Esophagus squamous epithelium (tissue), 5 donors: ENCODE measurements around the gene MZF1. TPM values are rescaled to one million over a fixed set of nuclear protein-coding genes. Genes with fewer than 3 reads are reported as not detected.

ENCODE experiments used
- DNase-seq: peaks from one replicate; lab custom pipeline; 2025; lab: John Stamatoyannopoulos, UW
- H3K27ac ChIP-seq, 4 donors: fragments of 200-600 bp; sonication (generic); one replicate each; pipeline ENCODE4 v1.5.1; 2016 to 2019; ENCODE audit warnings: mild to moderate bottlenecking in 1 of 4
- H3K27me3 ChIP-seq, 4 donors: fragments of 200-600 bp; sonication (generic); 1 replicate in 3 of 4; 2 replicates in 1 of 4; pipeline versions ENCODE4 v1.5.1 to v1.6.0; 2017 to 2021; ENCODE audit warnings: antibody characterized with exemption in 1 of 4
- H3K36me3 ChIP-seq, 3 donors: fragments of 200-600 bp; sonication (generic); one replicate each; pipeline ENCODE4 v1.5.1; 2016 to 2019
- H3K4me1 ChIP-seq, 3 donors: fragments of 200-600 bp; sonication (generic); one replicate each; pipeline ENCODE4 v1.5.1; 2017 to 2019
- H3K4me3 ChIP-seq, 4 donors: fragments of 200-600 bp; sonication (generic); 1 replicate in 3 of 4; 2 replicates in 1 of 4; pipeline ENCODE4 v1.5.1; 2016 to 2019; ENCODE audit warnings: mild to moderate bottlenecking in 2 of 4, moderate library complexity in 1 of 4
- H3K9me3 ChIP-seq, 3 donors: fragments of 200-600 bp; sonication (generic); one replicate each; pipeline ENCODE4 v1.5.1; 2016 to 2019
- CTCF ChIP-seq, 6 experiments: fragments of 450-650 bp in 4 of 6; fragments of 200-600 bp in 2 of 6; sonication (generic) in 2 of 6; IDR thresholded peaks; one replicate each; pipeline ENCODE4 v1.5.1; 2016 to 2019; ENCODE audit warnings: antibody characterized with exemption in 6 of 6, mild to moderate bottlenecking in 4 of 6, moderate library complexity in 4 of 6
- POLR2A ChIP-seq, 4 donors: fragments of 450-650 bp; IDR thresholded peaks; one replicate each; pipeline ENCODE4 v1.6.1; 2017; ENCODE audit warnings: antibody characterized with exemption in 4 of 4, mild to moderate bottlenecking in 4 of 4, moderate library complexity in 3 of 4
- WGBS, 2 donors: methylation state at CpG; one replicate each; pipeline ENCODE4 v1.1.5; 2018; 5-methylcytosine and 5-hydroxymethylcytosine counted together
- intact Hi-C: fragments of 100-400 bp; cut with DNase I; formaldehyde crosslinking; loops from one replicate; pipeline ENCODE4 v1.15.0; 2022
- total RNA-seq, 4 donors: library from RNA; depleted of rRNA; stranded (reverse); fragments of >200 nt; gene quantifications; one replicate each; pipeline ENCODE4 v1.1.0, GENCODE V29; 2016
- donor health status: DM: yes; HTN: yes; CAD: no.

The MZF1 gene
- total RNA-seq, 4 donors from 2014 or later, result 11.8 to 30.9 (median 21.7) TPM

- H3K4me1 ChIP-seq, result peaks cover 44 to 75% (median 53%) of the 10 kb centered on the region in 3 donors
- TF ChIP-seq CTCF (IDR thresholded peaks at IDR 0.05), result no peak
- no peak for TF ChIP-seq POLR2A (IDR thresholded peaks at IDR 0.05)
Observed at GRCh38 chr19:58560007-58560887, 12.9 kb downstream of the MZF1 start.

GRCh38 chr19:58559275-58560006 lies 13.7 kb downstream of the MZF1 start:
- 4 to 8% methylated on average over 6 to 10 of the region's 33 CpGs for WGBS, 2 donors
- DNase-seq, result no peak
- intact Hi-C loops, result no loop called here
- Histone ChIP-seq H3K27ac (peak overlapping the region; percentile 94 to 100 (median 99)), H3K36me3 (peaks cover 5 to 17% (median 13%) of the 10 kb centered on the region in 3 donors), H3K4me3 (peak overlapping the region; percentile 80 to 92 (median 88)), H3K27me3 (no peaks in the 10 kb centered on the region), H3K4me1 (peaks cover 47 to 78% (median 54%) of the 10 kb centered on the region in 3 donors), H3K9me3 (no peaks in the 10 kb centered on the region)
- TF ChIP-seq CTCF (IDR thresholded peaks at IDR 0.05) (no peak), POLR2A (IDR thresholded peaks at IDR 0.05) (peak in 3 of 4 donors; percentile 42 to 67 (median 43))

More at GRCh38 chr19:58560007-58560887, 12.9 kb downstream of the MZF1 start:
- Histone ChIP-seq H3K4me3 (peak overlapping the region; percentile 80 to 92 (median 88)), H3K9me3 (no peaks in the 10 kb centered on the region), H3K27ac (peak overlapping the region; percentile 94 to 100 (median 99)), H3K36me3 (peaks cover 5 to 17% (median 13%) of the 10 kb centered on the region in 3 donors), H3K27me3 (no peaks in the 10 kb centered on the region)
- intact Hi-C loops, result no loop called here
- no peak for DNase-seq
- WGBS, 2 donors, result 64 to 96% methylated on average over 3 to 8 of the region's 8 CpGs

GRCh38 chr19:58558623-58559274 lies 14.4 kb downstream of the MZF1 start:
- Histone ChIP-seq H3K27me3 (no peaks in the 10 kb centered on the region), H3K27ac (peak overlapping the region; percentile 94 to 100 (median 99)), H3K4me1 (peaks cover 53 to 82% (median 59%) of the 10 kb centered on the region in 3 donors), H3K36me3 (peaks cover 5 to 18% (median 13%) of the 10 kb centered on the region in 3 donors), H3K9me3 (no peaks in the 10 kb centered on the region), H3K4me3 (peak overlapping the region; percentile 80 to 92 (median 88))
- peak in 2 of 4 donors; percentile 21 to 76 for TF ChIP-seq POLR2A (IDR thresholded peaks at IDR 0.05)
- no peak for TF ChIP-seq CTCF (IDR thresholded peaks at IDR 0.05)
- DNase-seq, result no peak
- WGBS, 2 donors, result 0% methylated on average over 19 of the region's 76 CpGs; no CpG with 5 or more reads in 1 of the 2 donors
- intact Hi-C loops, result no loop called here

- Histone ChIP-seq H3K27me3 (no peaks in the 10 kb centered on the region), H3K36me3 (peaks cover 5 to 24% (median 13%) of the 10 kb centered on the region in 3 donors), H3K4me1 (peaks cover 48 to 82% (median 58%) of the 10 kb centered on the region in 3 donors), H3K4me3 (peak within 1 kb of the TSS; percentile 80 to 92 (median 88)), H3K27ac (peak within 1 kb of the TSS; percentile 94 to 100 (median 99)), H3K9me3 (no peaks in the 10 kb centered on the region)
- 0 to 1% methylated on average over 17 to 26 of the region's 62 CpGs for WGBS, 2 donors
- intact Hi-C loops, result no loop called here
- no peak for DNase-seq
- TF ChIP-seq CTCF (IDR thresholded peaks at IDR 0.05) (no peak), POLR2A (IDR thresholded peaks at IDR 0.05) (no peak)
Observed at GRCh38 chr19:58558066-58558622, 15.0 kb downstream of the MZF1 start, which contains the start of gene UBE2M. Gene UBE2M (minus strand): TSS chr19:58558611. CDS start chr19:58558381, 230 bp downstream.
